Upper lobe of right lung (tissue), 1 donor: Measurements from ENCODE around the gene KIFC3. TPM values are rescaled to one million over a fixed set of nuclear protein-coding genes. Genes with fewer than 3 reads are reported as not detected.

Experiments used
- ATAC-seq: fragments of 200-7000 bp; cut with Tn5 transposase; one replicate; pipeline ENCODE4 v1.9.1; 2020; ENCODE audit warnings: mild to moderate bottlenecking, moderate library complexity
- DNase-seq: peaks from one replicate; pipeline ENCODE4 v3.0.0-alpha.2; 2020
- H3K27ac ChIP-seq: fragments of 200-600 bp; one replicate; pipeline ENCODE4 v1.8.0; 2022
- H3K27me3 ChIP-seq: fragments of 200-600 bp; one replicate; pipeline ENCODE4 v1.8.0; 2022; ENCODE audit warnings: mild to moderate bottlenecking
- H3K36me3 ChIP-seq: fragments of 200-600 bp; one replicate; pipeline ENCODE4 v1.8.0; 2022
- H3K4me1 ChIP-seq: fragments of 200-600 bp; one replicate; pipeline ENCODE4 v1.8.0; 2022
- H3K4me3 ChIP-seq: fragments of 200-600 bp; one replicate; pipeline ENCODE4 v1.8.0; 2022; ENCODE audit warnings: mild to moderate bottlenecking
- H3K9me3 ChIP-seq: fragments of 200-600 bp; one replicate; pipeline ENCODE4 v1.8.0; 2022
- intact Hi-C: fragments of 100-400 bp; cut with DNase I; formaldehyde crosslinking; loops from one replicate; pipeline ENCODE4 v1.11.0; 2022
- total RNA-seq: library from RNA; stranded (reverse); fragmentation: NEBNext Ultra II Directional; extraction: Animal tissue kit (Norgen Biotek cat#: 25700); gene quantifications from one replicate; pipeline ENCODE4 v1.2.1, GENCODE V29; 2021
- TF ChIP-seq, protein P1 (sequence below): fragments of 200-600 bp; IDR thresholded peaks from one replicate; pipeline ENCODE4 v1.8.0; 2022; ENCODE audit warnings: antibody characterized with exemption
- donor health status: DM: no; HTN: yes; CAD: no; lungs with severe emphysema.

Gene KIFC3
- total RNA-seq, 1 donor from 2014 or later: 99.1 TPM

DNA sequence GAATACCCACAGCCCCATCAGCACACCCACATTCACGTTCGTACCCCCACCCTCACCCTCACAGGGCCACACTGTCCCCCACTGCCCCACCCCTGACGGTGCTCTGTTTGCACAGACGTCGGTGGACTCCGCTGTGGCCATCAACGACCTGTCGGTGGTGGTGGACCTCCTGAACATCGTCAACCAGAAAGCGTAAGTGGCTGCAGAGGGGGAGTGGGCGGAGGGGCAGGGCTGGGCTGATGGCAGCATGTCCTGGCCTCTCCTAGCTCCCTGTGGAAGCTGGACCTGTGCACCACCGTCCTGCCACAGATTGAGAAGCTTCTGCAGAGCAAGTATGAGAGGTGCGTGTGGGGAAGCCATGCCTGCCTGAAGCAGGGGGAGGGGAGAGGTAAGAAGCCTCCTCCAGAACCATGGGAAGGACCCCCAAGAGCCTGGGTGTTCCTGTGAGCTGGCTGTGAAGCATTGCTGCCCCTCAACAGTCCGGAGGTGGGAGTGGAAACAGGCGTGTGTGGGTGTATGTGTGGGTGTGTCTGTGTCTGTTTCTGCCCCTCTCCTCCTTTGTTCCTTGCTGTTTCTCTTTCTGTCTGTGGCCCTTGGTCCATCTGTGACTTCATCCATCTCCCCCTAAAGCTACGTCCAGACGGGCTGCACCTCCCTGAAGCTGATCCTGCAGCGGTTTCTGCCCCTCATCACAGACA lies 46.4 kb downstream of the KIFC3 start:
- TF ChIP-seq, protein P1, sequence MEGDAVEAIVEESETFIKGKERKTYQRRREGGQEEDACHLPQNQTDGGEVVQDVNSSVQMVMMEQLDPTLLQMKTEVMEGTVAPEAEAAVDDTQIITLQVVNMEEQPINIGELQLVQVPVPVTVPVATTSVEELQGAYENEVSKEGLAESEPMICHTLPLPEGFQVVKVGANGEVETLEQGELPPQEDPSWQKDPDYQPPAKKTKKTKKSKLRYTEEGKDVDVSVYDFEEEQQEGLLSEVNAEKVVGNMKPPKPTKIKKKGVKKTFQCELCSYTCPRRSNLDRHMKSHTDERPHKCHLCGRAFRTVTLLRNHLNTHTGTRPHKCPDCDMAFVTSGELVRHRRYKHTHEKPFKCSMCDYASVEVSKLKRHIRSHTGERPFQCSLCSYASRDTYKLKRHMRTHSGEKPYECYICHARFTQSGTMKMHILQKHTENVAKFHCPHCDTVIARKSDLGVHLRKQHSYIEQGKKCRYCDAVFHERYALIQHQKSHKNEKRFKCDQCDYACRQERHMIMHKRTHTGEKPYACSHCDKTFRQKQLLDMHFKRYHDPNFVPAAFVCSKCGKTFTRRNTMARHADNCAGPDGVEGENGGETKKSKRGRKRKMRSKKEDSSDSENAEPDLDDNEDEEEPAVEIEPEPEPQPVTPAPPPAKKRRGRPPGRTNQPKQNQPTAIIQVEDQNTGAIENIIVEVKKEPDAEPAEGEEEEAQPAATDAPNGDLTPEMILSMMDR: no peak
- H3K27me3 ChIP-seq: no peaks in the 10 kb centered on the region
- no peak overlapping the region for H3K4me3 ChIP-seq
- no peaks in the 10 kb centered on the region for H3K9me3 ChIP-seq
- H3K27ac ChIP-seq: no peak overlapping the region
- ATAC-seq (no peak), DNase-seq (no peak)
- intact Hi-C loops: loop anchor here (5.0 kb wide), 1 partner anchor 106 kb away; no protein-coding TSS in a partner anchor
- peaks cover 33% of the 10 kb centered on the region for H3K36me3 ChIP-seq
- peaks cover 8% of the 10 kb centered on the region for H3K4me1 ChIP-seq

DNA sequence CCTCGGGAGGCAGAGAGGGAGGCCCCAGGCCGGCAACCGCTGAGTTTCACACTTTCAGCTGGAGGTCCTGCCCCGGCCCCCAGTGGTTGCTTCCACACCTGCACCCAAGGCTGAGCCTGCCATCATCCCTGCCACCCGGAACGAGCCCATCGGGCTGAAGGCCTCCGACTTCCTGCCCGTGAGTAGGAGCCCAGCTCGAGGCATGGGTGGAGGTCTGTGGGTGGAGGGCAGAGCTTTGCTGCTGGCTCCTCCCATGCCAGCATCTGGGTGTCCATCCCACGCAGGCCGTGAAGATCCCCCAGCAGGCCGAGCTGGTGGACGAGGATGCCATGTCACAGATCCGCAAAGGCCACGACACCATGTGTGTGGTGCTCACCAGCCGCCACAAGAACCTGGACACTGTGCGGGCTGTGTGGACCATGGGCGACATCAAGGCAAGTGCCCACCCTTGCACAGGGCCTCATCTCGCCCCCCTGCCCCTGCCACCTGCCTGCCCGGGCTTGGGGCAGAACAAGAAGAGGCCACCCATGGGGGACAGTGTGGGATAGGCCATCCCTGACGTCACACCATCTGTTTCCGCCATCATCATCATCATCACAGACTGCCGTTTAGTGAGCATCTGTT lies 47.1 kb downstream of the KIFC3 start:
- peaks cover 27% of the 10 kb centered on the region for H3K36me3 ChIP-seq
- no peaks in the 10 kb centered on the region for H3K9me3 ChIP-seq
- intact Hi-C loops: loop anchor here (5.0 kb wide), 1 partner anchor 107 kb away; no protein-coding TSS in a partner anchor
- H3K27me3 ChIP-seq: no peaks in the 10 kb centered on the region
- H3K27ac ChIP-seq: no peak overlapping the region
- H3K4me1 ChIP-seq: peaks cover 8% of the 10 kb centered on the region
- TF ChIP-seq, protein P1: no peak
- no peak for DNase-seq
- no peak for ATAC-seq
- no peak overlapping the region for H3K4me3 ChIP-seq

DNA sequence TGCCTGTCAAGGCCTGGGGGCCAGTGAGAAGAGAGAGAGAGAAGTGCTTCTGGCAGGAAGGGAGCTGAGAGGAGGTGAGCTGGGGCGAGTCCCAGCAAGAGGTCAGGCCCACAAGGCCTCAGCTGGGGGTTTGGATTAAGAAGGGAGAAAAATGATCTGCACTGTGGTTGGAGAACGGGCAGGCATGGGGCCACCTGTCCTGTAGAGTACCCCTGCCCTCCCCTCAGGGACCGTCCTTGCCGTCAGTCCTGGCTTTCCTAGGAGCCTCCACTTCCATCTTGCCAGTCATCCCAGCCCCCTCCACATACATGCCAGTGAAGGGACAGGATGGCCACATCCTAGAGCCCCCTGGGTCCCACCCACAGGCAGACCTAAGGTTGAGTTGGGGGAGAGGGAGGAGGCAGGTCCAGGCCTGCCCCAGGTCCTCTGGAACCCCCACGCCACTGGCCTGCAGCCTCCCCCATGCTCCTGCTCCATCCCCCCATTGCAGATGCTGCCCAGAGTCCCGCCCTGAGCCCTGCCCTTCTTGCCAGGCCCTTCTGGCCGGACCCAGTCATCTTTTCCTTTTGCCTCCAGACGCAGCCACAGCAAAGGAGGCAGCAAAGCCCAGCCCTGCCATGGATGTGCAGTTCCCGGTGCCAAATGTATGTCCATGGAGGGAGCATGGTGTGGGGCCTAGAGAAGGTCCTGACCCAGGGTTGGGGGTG lies 47.8 kb downstream of the KIFC3 start:
- Histone ChIP-seq H3K9me3 (no peaks in the 10 kb centered on the region), H3K27me3 (no peaks in the 10 kb centered on the region), H3K27ac (no peak overlapping the region), H3K4me3 (no peak overlapping the region), H3K36me3 (peaks cover 23% of the 10 kb centered on the region), H3K4me1 (peaks cover 8% of the 10 kb centered on the region)
- ATAC-seq: no peak
- TF ChIP-seq, protein P1: no peak
- intact Hi-C loops: loop anchor here (5.0 kb wide), 1 partner anchor 108 kb away; no protein-coding TSS in a partner anchor
- no peak for DNase-seq

DNA sequence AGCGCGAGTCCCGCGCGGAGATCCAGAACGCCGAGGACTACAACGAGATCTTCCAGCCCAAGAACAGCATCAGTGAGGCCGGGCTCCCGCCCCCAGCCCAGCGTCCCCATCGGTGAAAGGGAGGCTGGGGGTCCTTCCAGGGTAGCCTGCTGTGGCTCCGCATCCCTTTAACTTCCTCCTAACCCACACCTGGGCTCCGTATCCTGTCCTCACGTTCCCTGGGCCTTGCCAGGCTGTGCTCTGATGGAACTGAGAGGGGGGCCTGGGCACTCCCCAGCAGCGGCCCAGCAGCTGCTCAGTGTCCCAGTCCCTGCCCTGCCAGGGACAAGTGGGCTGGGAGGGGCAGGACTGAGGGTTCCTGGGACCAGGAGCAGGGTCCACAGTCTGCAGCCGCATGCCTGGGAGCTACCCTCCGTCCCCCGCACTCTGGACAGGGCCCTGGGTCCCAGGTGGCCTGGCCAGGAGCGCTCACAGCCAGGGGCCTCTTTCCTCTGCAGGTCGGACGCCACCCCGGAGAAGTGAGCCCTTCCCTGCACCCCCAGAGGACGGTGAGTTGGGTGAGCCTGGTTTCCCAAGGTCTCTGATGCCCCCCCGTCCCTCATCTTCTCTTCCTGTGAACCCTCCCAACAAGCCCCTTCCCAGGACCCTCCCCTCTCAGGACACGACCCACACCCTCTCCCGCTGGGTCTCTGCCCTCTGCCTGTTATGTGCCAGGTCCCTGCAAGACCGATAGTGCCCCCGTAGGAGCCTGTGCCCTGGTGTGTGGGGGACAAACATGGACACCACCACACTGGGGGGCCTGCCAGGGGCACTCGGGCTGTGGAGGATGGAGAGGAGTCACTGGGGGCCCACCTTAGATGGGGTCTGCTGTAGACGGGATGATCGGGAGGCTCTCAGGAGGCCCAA lies 48.6 kb downstream of the KIFC3 start:
- no peak overlapping the region for H3K4me3 ChIP-seq
- peaks cover 23% of the 10 kb centered on the region for H3K36me3 ChIP-seq
- peaks cover 8% of the 10 kb centered on the region for H3K4me1 ChIP-seq
- ATAC-seq (no peak), DNase-seq (no peak)
- intact Hi-C loops: no loop called here
- no peak overlapping the region for H3K27ac ChIP-seq
- no peaks in the 10 kb centered on the region for H3K9me3 ChIP-seq
- no peaks in the 10 kb centered on the region for H3K27me3 ChIP-seq
- TF ChIP-seq, protein P1: no peak
